HUES64 (cell line): ENCODE data around the gene ZSCAN9.

Experiments
- H3K27ac ChIP-seq: 2 replicates; pipeline ENCODE4 v1.7.0; 2013; ENCODE audit warnings: low read depth, low read length, inconsistent platforms
- H3K27me3 ChIP-seq: 2 replicates; pipeline ENCODE4 v1.6.1; 2013; ENCODE audit warnings: mild to moderate bottlenecking, low read length; ENCODE audit not compliant: insufficient read depth
- H3K36me3 ChIP-seq: 2 replicates; pipeline ENCODE4 v1.6.1; 2013; ENCODE audit warnings: mild to moderate bottlenecking, low read length; ENCODE audit not compliant: insufficient read depth
- H3K4me1 ChIP-seq: 2 replicates; pipeline ENCODE4 v1.6.1; 2013; ENCODE audit warnings: mild to moderate bottlenecking, low read length, moderate library complexity; ENCODE audit not compliant: insufficient read depth
- H3K4me3 ChIP-seq: 2 replicates; pipeline ENCODE4 v1.5.1; 2013; ENCODE audit warnings: mild to moderate bottlenecking, low read length, moderate library complexity
- H3K9ac ChIP-seq: 2 replicates; pipeline ENCODE4 v1.6.1; 2013; ENCODE audit warnings: mild to moderate bottlenecking, low read depth, low read length
- H3K9me3 ChIP-seq: 2 replicates; pipeline ENCODE4 v1.6.1; 2013; ENCODE audit warnings: low read depth, low read length; ENCODE audit not compliant: insufficient read depth
- WGBS: fragments of 150-250, 120-280 bp; methylation state at CpG from one replicate; pipeline ENCODE4 v1.1.7; 2013; ENCODE audit warnings: missing lambda C conversion rate; 5-methylcytosine and 5-hydroxymethylcytosine counted together

The ZSCAN9 gene

GRCh38 chr6:28224131-28225055, 682 bp upstream of the ZSCAN9 start:
- 67% methylated on average over 9 of the region's 9 CpGs for WGBS
- peaks cover 11% of the 10 kb centered on the region; the same call in 1 of the 2 replicates for H3K4me1 ChIP-seq
- peaks cover 48% of the 10 kb centered on the region for H3K27me3 ChIP-seq
- H3K27ac ChIP-seq: peak overlapping the region; percentile 41; the same call in 1 of the 2 replicates
- peaks cover 24% of the 10 kb centered on the region for H3K36me3 ChIP-seq
- no peaks in the 10 kb centered on the region for H3K9me3 ChIP-seq
- H3K4me3 ChIP-seq: peak overlapping the region; percentile 100
- H3K9ac ChIP-seq: peak overlapping the region; percentile 87

DNA sequence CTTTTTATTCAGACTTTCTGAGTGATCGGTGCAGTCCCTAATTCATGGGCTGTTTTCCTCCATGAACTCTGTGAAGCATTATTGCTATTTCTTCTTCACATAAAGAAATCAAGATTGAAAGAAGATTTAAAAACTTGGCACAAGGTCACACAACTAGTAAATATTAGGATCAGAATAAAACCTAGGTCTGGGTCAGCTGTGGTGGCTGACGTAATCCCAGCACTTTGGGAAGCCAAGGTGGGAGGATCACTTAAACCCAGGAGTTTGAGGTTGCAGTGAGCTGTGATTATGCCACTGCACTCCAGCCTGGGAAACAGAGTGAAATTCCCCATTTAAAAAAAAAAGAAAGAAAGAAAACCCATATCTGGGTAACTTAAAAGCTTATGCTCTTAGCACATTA, 1.4 kb downstream of the ZSCAN9 start:
- Histone ChIP-seq H3K9ac (peak overlapping the region; percentile 87; the same call in 1 of the 2 replicates), H3K4me3 (peak overlapping the region; percentile 100)

GRCh38 chr6:28232785-28233184, 7.7 kb downstream of the ZSCAN9 start:
- Histone ChIP-seq H3K27me3 (no peaks in the 10 kb centered on the region), H3K4me1 (no peaks in the 10 kb centered on the region), H3K36me3 (peaks cover 68% of the 10 kb centered on the region), H3K27ac (no peak overlapping the region), H3K9ac (no peak overlapping the region), H3K4me3 (no peak overlapping the region), H3K9me3 (no peaks in the 10 kb centered on the region)
- 97% methylated on average over 11 of the region's 11 CpGs for WGBS

More for the DNA sequence above, 1.4 kb downstream of the ZSCAN9 start:
- Histone ChIP-seq H3K4me1 (peaks cover 11% of the 10 kb centered on the region; the same call in 1 of the 2 replicates), H3K36me3 (peaks cover 43% of the 10 kb centered on the region), H3K27me3 (peaks cover 27% of the 10 kb centered on the region), H3K27ac (no peak overlapping the region), H3K9me3 (no peaks in the 10 kb centered on the region)
- 94% methylated on average over 2 of the region's 2 CpGs for WGBS

GRCh38 chr6:28235912-28236452, 10.9 kb downstream of the ZSCAN9 start:
- Histone ChIP-seq H3K36me3 (peaks cover 46% of the 10 kb centered on the region), H3K27me3 (no peaks in the 10 kb centered on the region), H3K4me1 (no peaks in the 10 kb centered on the region), H3K4me3 (no peak overlapping the region), H3K9ac (no peak overlapping the region), H3K9me3 (no peaks in the 10 kb centered on the region), H3K27ac (no peak overlapping the region)
- WGBS: 75% methylated on average over 3 of the region's 3 CpGs

DNA sequence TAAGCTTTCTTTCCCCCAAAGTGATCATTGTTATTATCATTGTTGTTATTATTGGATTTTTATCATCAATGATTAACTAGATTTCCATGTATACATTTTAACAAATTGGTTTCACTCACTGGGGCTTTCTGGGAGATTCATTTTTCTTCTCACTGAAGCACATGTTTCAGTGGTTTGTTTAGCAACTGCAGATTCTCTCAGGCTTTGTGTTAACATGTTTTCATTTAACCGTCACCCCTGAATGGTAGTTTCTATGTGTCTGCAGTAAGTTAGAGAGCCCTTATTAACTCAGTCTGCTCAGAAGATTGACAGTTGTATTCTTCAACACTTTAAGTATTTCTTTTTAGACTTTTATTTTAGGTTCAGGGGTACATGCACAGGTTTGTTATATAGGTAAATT, 14.6 kb downstream of the ZSCAN9 start:
- no peak overlapping the region for H3K4me3 ChIP-seq
- H3K36me3 ChIP-seq: peaks cover 23% of the 10 kb centered on the region
- no peaks in the 10 kb centered on the region for H3K27me3 ChIP-seq
- H3K4me1 ChIP-seq: no peaks in the 10 kb centered on the region
- no peak overlapping the region for H3K27ac ChIP-seq
- no peak overlapping the region for H3K9ac ChIP-seq
- WGBS: 100% methylated on average over 1 of the region's 1 CpG
- no peaks in the 10 kb centered on the region for H3K9me3 ChIP-seq

GRCh38 chr6:28240471-28240870, 15.4 kb downstream of the ZSCAN9 start:
- H3K36me3 ChIP-seq: peaks cover 27% of the 10 kb centered on the region
- WGBS: 100% methylated on average over 1 of the region's 1 CpG
- H3K27ac ChIP-seq: no peak overlapping the region
- H3K4me1 ChIP-seq: no peaks in the 10 kb centered on the region
- H3K4me3 ChIP-seq: no peak overlapping the region
- no peaks in the 10 kb centered on the region for H3K9me3 ChIP-seq
- H3K27me3 ChIP-seq: no peaks in the 10 kb centered on the region
- H3K9ac ChIP-seq: no peak overlapping the region

- H3K4me3 ChIP-seq: no peak overlapping the region
- no peaks in the 10 kb centered on the region for H3K4me1 ChIP-seq
- H3K9me3 ChIP-seq: no peaks in the 10 kb centered on the region
- no peaks in the 10 kb centered on the region for H3K27me3 ChIP-seq
- H3K27ac ChIP-seq: no peak overlapping the region
- WGBS: 90% methylated on average over 3 of the region's 3 CpGs
- H3K9ac ChIP-seq: no peak overlapping the region
- H3K36me3 ChIP-seq: peaks cover 48% of the 10 kb centered on the region
These were observed 18.9 kb downstream of the ZSCAN9 start for GRCh38 chr6:28243946-28244345.

DNA sequence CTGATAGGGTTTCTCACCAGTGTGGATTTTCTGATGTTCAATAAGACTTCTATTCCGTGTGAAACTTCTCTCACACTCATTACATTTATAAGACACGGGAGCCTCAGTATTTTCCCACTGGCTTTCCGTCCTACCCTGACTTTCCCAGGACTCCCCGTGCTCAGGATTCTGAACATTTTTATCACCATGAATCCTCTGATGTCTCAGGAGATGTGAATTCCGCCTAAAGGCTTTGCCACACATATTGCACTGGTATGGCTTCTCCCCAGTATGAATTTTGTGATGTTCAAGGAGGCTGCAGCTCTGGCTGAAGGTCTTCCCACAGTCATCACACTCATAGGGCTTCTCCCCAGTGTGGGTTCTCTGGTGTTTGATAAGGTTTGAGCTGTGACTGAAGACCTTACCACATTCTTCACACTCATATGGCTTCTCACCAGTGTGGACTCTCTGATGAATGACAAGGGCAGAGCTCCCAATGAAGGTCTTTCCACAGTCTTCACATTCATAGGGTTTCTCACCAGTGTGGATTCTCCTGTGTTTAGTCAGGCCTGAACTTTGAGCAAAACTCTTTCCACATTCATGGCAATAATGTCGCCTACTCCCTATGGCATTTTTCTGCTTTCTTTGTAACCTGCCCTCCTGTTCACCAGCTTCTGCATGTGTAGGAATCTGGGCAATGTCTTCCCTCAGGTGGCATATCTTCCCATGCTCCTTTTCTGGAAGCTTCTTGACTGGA, 20.3 kb downstream of the ZSCAN9 start:
- Histone ChIP-seq H3K4me1 (no peaks in the 10 kb centered on the region), H3K27ac (no peak overlapping the region), H3K9me3 (no peaks in the 10 kb centered on the region), H3K27me3 (no peaks in the 10 kb centered on the region), H3K36me3 (peaks cover 56% of the 10 kb centered on the region), H3K9ac (no peak overlapping the region), H3K4me3 (no peak overlapping the region)
- WGBS: 93% methylated on average over 6 of the region's 6 CpGs

GRCh38 chr6:28248916-28249315, 23.8 kb downstream of the ZSCAN9 start:
- Histone ChIP-seq H3K9ac (no peak overlapping the region), H3K36me3 (peaks cover 53% of the 10 kb centered on the region), H3K4me3 (no peak overlapping the region), H3K27me3 (no peaks in the 10 kb centered on the region), H3K4me1 (peaks cover 6% of the 10 kb centered on the region), H3K27ac (no peak overlapping the region), H3K9me3 (no peaks in the 10 kb centered on the region)
- 98% methylated on average over 1 of the region's 1 CpG for WGBS

DNA sequence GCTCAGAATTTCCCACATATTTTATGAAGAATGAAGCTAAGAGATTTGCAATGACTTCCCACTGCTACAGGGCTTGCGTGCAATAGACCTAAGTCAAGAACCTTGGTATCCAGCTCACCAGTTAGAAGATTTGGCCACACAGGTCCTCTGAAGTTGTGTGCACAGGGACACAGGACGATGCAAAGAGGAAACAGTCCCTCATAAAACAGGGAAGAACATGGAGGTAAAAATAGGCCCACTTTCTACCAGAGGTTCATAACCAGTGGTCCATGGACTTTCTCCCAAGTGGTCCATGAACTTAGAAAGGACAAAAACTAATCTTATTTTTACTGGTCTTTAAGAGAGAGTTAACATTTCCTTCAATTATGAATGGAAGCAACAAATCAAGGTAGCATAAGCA, 25.7 kb downstream of the ZSCAN9 start:
- Histone ChIP-seq H3K27me3 (no peaks in the 10 kb centered on the region; the same call in 1 of the 2 replicates), H3K4me1 (peaks cover 6% of the 10 kb centered on the region), H3K4me3 (peak overlapping the region; percentile 89), H3K36me3 (peaks cover 34% of the 10 kb centered on the region), H3K9me3 (no peaks in the 10 kb centered on the region), H3K27ac (no peak overlapping the region), H3K9ac (peak overlapping the region; percentile 76; the same call in 1 of the 2 replicates)
- 92% methylated on average over 2 of the region's 2 CpGs for WGBS

GRCh38 chr6:28251661-28252008, 26.6 kb downstream of the ZSCAN9 start:
- no peak overlapping the region; the same call in 1 of the 2 replicates for H3K27ac ChIP-seq
- under 1% methylated on average over 25 of the region's 25 CpGs for WGBS
- peak overlapping the region; percentile 89 for H3K4me3 ChIP-seq
- peak overlapping the region; percentile 76 for H3K9ac ChIP-seq
- no peaks in the 10 kb centered on the region; the same call in 1 of the 2 replicates for H3K27me3 ChIP-seq
- H3K9me3 ChIP-seq: no peaks in the 10 kb centered on the region
- H3K4me1 ChIP-seq: peaks cover 6% of the 10 kb centered on the region
- H3K36me3 ChIP-seq: peaks cover 26% of the 10 kb centered on the region
